NOMO-1 (cell line): Measurements from ENCODE around the gene FGFBP2.

Experiments used
- DNase-seq, 2 experiments: peaks; one replicate each; lab custom pipeline; 2025; ENCODE audit not compliant: unreplicated experiment in 2 of 2; lab: John Stamatoyannopoulos, UW

Gene FGFBP2, protein sequence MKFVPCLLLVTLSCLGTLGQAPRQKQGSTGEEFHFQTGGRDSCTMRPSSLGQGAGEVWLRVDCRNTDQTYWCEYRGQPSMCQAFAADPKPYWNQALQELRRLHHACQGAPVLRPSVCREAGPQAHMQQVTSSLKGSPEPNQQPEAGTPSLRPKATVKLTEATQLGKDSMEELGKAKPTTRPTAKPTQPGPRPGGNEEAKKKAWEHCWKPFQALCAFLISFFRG

DNA sequence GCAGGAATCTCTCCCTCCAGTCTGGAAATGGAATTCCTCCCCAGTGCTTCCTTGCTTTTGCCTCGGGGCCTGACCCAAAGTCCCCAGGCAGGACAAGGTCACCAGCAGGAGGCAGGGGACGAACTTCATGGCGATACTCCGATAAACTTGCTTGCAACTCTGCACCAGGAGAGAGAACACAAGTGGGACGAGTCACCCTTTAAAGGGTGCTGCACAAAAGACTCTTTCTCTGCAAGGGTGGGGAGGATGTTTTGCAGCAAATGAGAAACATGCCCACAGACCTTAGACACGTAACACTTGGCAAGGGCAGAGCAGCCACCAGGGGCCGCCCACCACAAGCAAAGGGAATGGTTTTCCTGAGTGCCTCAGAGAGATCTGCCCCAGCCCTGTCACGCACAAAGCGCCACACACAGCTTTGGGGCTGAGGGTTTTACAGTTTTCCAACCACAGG lies at the start of gene FGFBP2:
TSS of gene FGFBP2 (minus strand) at position 175 of the 451 bp plus-strand sequence. CDS start at position 129, 46 bp downstream.
- peak; percentile 35 to 56 for DNase-seq

DNA sequence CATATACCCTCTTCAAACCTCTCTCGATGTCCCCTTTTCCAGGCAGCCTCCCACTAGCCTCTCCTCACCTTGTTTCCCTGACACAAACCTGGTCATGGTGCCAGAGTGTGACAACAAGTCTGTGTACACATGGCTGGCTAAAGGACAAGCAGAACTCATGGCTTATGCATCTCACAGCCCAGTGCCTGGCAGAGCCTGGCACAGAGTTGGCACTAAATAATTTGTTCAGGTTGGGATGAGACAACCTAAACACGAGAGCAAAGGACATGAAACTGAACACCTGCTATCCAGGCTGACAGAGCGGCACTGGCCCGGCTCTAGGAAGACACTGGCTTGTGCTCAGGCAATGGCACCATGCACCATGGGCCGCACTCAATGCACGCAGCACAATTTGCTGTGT lies 48.2 kb upstream of the FGFBP2 start:
- no peak for DNase-seq

DNA sequence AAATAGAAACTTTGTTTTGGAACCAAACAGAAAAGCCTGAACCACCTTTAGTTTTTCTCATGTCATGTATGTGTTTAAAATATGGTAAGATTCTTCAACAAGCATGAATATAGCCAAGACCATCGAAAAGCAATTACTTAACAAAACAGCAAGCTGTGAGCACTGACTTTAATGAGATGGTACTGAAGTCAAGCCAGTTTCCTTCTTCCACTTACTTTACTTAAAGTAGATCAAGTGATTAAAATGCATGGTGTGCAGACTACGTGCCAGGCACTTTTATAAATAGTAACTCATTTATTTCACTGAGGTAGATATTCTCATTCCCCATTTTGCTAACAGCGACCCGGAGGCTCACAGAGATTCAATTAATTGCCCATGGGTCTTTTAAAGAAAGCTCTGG lies 46.2 kb upstream of the FGFBP2 start:
- no peak for DNase-seq

DNA sequence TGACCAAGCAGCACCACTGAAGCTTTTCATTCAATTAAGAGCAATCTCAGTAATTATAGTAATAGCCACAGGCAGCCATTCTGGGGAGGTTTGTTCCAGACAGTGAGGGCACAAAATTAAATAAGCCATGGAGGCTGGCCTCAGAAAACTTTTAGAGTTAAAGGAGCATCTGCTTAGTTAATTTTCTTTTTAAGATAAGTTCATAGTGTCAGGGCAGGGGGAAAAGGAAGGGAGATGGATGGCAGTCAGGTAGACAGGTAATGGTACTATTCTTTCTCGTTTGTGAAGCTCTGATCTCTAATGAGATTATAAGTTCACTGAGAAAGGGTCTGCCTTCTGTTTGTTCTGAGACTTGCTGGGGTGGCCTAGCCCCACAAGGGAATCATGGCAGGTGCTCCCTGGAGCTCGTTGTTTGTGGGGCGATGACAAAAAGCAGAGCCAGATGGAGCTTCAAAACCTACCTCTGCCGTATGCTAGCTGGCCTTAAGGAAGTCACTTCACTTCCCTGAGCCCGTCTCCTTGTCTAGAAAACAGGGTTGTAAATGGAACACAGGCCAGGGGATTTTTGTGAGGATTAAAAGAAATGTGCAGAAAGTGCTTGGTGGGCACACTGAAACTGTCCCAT lies 44.6 kb upstream of the FGFBP2 start:
- no peak for DNase-seq

DNA sequence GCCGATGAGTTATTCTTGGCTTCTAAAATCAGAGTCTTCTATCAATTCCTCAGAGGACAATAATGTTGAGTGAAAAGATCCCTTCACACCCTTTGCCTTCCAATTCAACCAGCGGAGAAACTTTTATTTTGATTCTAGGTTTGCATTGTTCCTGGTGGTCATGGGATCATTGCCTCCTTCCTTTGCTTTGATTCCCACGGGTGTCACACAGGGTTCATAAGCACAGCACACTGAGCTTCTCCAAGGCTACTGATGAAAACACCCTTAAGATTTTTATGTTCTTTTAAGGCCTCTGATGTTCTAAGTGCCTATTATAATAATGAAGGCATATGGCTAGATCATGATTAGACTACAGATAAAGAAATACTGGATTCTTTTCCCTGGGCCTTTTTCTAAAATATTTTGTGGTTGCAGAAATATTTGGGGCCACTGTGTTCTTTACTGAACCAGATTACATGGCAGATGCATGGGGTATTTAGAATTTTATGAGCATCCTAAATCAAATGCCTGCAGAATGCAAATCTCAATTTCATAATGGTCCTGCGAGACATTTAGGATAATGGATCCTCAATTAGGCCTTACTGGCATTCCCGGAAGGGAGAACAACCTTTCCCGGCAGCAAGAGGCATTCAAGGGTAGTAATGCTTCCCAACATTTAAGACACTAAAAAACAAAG lies 43.9 kb upstream of the FGFBP2 start:
- no peak for DNase-seq

DNA sequence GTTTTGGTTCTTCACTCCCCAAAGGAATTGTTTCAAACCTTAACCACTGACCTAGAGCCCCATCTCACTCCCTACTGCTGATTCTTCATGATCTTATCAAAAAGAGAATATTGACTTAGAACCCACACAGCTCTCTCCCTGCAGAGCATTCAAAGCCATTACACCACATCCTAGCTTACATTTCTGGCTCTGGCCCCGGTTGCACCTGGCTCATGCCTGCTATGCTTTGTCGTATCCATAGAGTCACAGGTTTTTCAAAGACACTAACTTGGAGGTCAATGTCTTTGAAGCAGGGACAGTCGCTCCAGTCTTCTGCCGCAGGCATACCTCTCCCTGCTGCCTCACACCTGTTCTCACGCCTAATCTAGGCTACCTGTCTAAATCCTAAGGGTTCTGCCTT lies 42.7 kb upstream of the FGFBP2 start:
- no peak for DNase-seq

DNA sequence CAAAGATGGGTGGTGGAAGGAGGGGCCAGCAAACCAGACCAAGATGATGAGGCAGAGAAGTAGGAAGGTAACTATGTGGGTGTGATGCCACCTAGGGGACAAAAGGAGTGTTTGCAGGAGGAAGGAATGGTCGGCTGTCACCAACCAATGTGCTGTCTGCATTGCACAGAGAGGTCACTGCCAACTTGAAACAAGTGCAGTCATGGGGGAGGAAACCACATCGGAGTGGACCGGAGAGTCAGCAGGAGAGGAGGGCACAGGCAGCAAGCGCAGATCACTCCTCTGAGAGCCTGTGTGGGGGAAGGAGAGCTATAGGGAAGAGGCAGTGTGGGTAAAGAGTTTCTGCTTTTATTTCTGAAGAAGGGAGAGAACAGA lies 38.5 kb upstream of the FGFBP2 start:
- peak; percentile 49 to 63 for DNase-seq

DNA sequence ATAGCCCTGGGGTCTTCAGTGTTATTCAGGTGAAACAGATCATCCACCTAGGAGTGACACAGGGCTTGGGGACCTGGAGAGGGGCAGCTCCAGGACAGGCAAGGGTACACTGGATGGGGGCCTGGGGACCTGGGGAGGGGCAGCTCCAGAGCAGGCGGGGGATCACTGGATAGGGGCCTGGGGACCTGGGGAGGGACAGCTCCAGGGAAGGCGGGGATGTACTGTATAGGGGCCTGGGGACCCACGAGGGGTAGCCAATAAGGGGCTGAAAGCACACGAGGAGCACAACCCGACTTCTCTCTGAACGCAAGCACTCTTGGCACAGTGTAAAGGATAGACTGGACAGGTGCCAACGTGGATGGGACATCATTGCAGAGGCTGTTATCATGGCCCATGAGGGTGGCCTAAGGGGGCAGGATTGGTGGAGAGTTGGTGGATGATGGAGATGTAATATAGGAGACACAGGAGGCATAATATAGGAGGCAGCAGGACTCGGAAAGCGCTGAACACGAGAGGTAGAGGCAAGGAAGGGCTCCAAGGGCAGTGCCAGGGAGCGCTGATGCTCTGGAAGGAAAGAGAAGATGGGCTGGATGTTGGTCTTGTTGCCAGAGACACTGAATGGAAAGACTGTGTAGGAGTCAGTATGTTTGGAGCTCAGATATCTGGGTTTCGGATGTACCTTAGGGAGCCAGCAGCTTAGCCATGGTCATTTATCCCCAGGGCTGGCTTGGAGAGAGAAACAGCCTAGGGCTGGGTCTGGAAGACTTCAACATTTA lies 37.9 kb upstream of the FGFBP2 start:
- no peak for DNase-seq

DNA sequence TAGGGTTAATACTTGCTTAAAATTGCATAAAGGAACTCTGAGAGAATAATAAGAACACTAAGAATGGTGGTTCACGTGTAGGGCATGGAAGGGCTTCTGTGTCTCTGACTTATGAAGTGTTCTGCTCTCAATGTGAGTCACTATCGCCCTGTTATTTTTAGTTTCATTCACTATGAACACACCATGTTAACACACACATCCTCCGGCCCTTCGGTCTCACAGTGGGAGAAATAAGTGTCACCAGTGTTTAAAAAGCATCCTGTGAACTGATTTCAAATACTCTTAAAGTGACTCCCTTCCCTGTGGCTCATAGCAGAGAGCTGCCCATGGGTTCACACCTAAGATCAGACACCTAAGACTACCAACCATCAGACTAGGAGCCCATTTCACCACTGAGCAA lies 33.8 kb upstream of the FGFBP2 start:
- DNase-seq = no peak

DNA sequence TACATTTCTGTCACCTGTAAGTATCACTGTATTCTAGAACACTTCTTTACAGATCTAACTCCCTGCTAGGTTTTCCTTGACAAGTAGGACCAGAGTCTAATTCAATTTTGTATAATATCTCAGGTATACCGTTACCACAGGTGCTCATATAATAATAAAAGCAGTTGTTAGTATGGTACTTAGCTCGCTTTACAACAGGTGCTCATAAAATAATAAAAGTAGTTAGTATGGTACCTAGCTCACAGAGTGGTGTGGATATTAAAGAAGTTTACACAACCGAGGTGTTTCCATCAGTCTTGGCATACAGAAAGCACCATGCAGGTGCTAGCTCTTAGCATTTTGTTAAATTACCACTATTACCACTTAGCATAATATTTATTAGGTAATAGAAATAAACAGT lies 32.9 kb upstream of the FGFBP2 start:
- no peak for DNase-seq

DNA sequence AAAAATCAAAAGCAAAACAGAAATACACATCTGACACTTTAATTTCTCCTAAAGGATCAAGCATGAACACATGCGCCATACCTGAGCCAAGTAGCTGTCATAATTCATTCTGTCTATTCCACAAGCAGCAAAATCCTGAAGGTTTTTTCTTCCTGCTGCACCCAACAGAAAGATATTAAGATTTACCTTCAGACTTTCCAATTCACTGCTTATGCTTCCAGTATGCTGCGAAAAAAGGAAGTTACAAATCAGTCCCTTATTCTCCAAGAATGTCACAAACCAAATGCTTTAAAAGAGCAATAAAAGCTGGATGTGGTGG lies 29.2 kb upstream of the FGFBP2 start:
- DNase-seq = peak; percentile 37 to 74

DNA sequence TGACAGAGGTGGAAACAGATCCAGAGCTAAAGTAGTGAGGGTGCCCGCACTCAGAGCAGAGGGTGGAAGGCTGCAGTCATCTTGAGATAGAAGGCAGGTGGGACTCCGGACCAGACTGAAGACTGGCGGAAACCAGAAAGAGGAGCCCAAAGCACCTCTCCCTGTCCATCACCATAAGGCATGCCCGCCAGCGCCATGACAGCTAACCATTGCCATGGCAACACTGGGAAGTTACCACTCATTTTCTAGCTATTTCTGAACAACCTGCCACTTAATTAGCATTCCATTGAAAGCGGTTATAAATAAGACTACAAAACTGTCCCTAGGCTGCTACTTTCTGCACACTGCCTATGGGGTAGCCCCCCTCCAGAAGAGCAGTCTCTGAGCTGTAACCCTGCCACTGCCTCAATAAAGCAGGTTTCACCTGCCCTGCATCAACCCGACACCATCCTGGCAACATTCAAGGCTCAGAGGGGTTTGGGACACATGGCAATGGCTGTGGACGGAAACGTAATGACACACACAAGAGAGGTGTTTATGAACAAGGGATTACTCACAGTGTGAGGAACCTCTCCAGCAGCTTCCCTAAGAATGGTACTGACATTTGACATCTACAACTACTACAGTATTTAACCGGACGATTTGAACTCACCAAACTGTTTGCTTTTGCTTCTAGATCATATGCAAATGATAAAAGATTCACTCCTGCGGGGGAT lies 27.8 kb upstream of the FGFBP2 start:
- no peak for DNase-seq

DNA sequence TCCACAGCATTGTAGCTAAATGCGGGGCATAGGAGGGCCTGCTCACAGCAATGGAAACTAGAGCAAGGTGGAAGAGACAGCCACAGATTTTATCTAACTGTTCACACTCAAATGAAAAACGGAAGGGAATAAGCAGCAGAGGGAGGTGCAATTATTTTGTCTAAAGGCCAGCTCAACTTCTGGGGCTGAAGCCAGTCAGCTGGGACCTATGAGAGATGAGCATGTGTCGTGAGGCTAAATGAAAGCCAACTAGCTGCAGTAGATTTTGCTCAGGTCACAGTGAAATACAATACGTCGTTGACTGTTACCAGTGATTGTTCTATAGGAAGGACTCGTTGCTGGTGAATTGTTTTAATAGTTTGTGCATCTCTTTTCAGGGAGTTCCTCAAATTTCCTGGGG lies 26.4 kb upstream of the FGFBP2 start:
- no peak for DNase-seq

DNA sequence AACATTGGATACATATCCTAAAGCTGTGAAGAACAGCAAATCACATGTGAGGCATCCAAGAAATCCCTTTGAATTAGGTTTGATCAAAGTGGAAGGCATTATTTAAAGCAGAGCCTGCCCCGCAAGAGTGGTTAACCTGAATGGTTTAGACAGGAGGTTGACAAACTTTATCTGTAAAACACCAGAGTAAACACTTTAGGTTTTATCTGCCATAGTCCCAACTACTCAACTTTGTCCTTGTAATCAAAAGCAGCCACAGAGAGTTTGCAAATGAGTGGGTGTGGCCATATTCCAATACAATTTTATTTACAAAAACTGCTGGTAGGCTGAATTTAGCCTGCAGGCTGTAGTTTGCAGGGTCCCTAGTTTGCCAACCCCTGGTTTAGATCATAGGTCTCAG lies 25.2 kb upstream of the FGFBP2 start:
- no peak for DNase-seq

DNA sequence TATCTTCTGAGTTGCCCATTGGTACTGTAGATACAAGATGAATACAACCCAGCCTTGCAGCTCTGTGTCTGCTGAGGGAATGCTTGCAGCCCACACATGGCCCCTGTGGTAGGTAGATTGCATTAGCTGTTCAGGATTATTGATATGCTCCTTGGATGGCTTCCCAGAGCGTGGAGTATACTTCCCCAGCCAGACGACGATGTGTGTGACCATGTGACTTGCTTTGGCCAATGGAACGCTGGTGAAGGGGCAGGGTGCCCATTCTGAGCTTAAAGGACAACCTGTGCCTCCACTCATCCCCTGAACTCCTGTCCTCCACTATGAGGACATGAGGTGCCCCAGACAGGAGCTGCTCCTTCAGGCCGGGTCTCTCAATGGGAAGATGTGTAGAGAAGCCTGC lies 23.9 kb upstream of the FGFBP2 start:
- DNase-seq = no peak

DNA sequence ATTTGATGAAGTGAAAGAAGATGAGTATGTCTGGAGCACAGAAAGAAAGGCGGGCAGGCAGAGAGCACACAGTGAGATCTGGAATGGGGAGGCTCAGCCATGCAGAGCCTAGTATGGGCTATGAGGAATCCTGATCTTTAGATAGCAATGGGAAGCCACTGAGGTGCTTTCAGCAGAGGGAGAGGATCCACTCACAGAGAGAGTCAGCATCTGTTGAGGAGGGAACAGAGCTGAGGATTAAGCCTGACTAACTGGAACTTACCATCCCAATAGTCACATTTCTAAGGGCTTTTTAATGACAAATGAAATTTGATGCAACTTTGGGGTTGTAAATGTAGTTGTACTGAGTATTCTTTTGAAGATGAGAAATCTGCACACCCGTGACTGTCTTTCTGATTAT lies 20.6 kb upstream of the FGFBP2 start:
- no peak for DNase-seq

DNA sequence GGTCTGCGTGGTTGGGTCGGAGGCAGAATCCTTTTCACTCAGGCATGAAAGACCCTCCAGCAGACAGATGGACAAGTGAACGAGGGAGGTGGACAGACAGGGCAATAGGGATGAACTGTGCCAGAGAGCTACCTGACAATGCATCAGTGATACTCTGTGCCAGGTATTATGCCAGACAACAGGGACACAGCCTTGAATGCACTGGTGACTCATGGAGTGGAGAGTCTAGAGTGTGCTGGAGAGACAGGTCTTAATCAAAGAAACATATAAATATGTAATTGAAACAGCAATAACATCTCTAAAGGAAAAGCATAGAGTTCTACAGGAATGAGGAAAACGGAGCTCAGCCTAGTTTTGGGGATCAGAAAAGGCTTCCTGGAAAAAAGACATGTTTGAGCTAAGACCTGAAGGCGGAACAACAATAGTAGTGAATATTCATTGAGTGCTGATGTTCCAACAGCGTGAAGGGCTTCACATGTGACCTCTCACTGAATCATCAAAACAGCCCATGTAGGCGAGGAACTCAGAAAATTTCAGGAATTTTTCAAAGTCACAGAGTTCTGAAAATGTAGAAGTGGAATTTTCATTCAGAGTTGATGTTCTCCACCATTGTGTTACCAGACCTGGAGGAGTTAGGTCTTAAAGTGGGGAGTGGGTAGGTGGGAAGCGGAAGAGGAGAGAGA lies 20.0 kb upstream of the FGFBP2 start:
- no peak for DNase-seq

DNA sequence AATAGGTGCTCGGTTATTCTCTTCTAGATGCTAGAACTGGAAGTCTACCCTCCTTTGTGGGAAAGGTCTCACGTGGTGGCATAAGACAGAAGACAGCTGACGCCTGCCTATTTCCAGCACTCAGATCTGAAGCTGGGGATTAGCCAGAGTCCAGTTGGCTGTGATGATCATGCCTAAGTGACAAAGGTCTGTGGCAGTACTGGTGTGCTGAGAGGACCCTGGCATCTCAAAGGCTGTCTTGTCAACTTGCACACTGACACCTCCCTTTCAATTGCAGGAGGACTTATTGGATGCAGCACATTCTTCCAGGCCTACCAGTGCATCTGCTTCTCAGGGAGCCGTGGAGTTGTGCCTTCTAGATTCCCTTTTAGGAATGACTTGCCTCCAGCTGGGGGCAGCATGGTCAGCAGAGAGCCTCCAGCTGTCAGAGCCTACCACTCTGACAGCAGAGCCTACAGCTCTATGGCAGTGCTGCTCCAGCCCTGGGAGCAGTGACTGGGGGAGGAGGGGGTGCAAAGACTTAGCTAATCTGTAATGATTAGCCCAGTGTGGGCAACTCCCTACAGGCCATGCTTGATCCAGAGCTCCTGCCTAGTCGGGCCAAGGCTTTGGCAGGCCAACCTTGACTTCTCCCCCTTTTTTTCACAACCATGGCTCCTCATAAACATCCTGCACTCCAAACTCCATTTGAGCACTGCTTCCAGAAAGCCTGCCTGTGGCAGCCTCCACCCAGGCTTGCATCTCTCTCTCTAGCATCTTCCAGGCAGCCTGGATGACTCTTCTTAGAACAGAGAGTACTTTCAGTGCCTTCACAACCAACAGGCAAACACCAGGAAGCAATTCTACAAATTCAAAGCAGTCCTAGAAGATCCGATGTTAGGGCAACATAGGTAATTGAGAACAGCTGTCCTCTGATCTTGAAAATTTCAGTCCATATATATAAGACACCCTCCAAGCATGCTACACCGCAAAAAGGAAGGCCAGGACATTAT lies 13.8 kb upstream of the FGFBP2 start:
- no peak for DNase-seq

DNA sequence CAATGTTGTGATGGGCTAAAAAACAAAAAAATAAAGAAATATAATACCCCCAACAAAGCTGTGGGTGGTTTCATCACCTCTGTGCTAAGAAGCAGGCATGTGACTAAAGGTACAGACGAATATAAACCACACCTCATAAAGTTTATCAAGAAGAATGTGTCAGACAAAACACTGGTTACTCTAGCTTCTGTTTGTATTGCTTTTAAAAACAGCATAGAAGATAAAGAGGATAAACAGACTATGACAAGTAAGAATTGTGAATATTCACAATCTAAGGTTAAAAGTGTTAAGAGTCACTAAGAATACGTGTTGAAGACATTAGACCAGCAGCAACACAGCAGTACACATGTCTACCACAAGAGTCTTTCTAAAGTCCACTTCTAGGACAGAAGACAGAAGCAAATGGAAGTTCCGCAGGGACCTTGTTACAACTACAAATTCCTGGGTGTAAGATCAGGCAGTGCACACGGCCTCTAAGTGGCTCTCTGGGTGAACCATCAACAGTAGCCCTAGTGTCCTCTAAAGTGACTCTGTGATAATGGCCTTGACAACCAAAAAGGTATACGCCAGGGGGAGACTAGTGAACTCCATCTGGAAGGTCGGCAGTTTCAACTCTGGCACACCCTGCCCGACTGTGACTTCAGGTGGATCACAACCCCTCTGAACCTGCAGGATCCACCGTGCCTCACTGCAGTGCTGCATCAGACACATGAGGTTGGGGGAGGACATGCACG lies 8.3 kb upstream of the FGFBP2 start:
- no peak for DNase-seq
